ENCODE measurements around the gene MIPOL1. TPM values are rescaled to one million over a fixed set of nuclear protein-coding genes. Genes with fewer than 3 reads are reported as not detected.

The MIPOL1 gene
- total and polyA plus RNA-seq, 2 of the 13 experiments (the other 11 are each of a cell fraction or from before 2014, with no cell fraction given): 8.6 to 34.2 TPM

GRCh38 chr14:37597538-37597913 lies 399.8 kb downstream of the MIPOL1 start (continued):
- TF ChIP-seq, protein P1, sequence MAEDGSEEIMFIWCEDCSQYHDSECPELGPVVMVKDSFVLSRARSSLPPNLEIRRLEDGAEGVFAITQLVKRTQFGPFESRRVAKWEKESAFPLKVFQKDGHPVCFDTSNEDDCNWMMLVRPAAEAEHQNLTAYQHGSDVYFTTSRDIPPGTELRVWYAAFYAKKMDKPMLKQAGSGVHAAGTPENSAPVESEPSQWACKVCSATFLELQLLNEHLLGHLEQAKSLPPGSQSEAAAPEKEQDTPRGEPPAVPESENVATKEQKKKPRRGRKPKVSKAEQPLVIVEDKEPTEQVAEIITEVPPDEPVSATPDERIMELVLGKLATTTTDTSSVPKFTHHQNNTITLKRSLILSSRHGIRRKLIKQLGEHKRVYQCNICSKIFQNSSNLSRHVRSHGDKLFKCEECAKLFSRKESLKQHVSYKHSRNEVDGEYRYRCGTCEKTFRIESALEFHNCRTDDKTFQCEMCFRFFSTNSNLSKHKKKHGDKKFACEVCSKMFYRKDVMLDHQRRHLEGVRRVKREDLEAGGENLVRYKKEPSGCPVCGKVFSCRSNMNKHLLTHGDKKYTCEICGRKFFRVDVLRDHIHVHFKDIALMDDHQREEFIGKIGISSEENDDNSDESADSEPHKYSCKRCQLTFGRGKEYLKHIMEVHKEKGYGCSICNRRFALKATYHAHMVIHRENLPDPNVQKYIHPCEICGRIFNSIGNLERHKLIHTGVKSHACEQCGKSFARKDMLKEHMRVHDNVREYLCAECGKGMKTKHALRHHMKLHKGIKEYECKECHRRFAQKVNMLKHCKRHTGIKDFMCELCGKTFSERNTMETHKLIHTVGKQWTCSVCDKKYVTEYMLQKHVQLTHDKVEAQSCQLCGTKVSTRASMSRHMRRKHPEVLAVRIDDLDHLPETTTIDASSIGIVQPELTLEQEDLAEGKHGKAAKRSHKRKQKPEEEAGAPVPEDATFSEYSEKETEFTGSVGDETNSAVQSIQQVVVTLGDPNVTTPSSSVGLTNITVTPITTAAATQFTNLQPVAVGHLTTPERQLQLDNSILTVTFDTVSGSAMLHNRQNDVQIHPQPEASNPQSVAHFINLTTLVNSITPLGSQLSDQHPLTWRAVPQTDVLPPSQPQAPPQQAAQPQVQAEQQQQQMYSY (CRISPR knock-in tag; IDR thresholded peaks at IDR 0.05): peak; percentile 17; the same call in 1 of the 2 replicates
- TF ChIP-seq, protein P2, sequence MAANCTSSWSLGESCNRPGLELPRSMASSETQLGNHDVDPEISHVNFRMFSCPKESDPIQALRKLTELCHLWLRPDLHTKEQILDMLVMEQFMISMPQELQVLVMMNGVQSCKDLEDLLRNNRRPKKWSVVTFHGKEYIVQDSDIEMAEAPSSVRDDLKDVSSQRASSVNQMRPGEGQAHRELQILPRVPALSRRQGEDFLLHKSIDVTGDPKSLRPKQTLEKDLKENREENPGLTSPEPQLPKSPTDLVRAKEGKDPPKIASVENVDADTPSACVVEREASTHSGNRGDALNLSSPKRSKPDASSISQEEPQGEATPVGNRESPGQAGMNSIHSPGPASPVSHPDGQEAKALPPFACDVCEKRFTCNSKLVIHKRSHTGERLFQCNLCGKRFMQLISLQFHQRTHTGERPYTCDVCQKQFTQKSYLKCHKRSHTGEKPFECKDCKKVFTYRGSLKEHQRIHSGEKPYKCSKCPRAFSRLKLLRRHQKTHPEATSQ (CRISPR knock-in tag; IDR thresholded peaks at IDR 0.05; ENCODE audit: borderline replicate concordance): no peak
- TF ChIP-seq ZNF263 (CRISPR knock-in tag; IDR thresholded peaks at IDR 0.05): peak; percentile 97
- TF ChIP-seq, protein P3, sequence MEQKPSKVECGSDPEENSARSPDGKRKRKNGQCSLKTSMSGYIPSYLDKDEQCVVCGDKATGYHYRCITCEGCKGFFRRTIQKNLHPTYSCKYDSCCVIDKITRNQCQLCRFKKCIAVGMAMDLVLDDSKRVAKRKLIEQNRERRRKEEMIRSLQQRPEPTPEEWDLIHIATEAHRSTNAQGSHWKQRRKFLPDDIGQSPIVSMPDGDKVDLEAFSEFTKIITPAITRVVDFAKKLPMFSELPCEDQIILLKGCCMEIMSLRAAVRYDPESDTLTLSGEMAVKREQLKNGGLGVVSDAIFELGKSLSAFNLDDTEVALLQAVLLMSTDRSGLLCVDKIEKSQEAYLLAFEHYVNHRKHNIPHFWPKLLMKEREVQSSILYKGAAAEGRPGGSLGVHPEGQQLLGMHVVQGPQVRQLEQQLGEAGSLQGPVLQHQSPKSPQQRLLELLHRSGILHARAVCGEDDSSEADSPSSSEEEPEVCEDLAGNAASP (CRISPR knock-in tag; IDR thresholded peaks at IDR 0.05; ENCODE audit: borderline replicate concordance): no peak
- TF ChIP-seq HIVEP1 (CRISPR knock-in tag; IDR thresholded peaks at IDR 0.05): peak; percentile 18; the same call in 1 of the 2 replicates
- TF ChIP-seq, protein P4, sequence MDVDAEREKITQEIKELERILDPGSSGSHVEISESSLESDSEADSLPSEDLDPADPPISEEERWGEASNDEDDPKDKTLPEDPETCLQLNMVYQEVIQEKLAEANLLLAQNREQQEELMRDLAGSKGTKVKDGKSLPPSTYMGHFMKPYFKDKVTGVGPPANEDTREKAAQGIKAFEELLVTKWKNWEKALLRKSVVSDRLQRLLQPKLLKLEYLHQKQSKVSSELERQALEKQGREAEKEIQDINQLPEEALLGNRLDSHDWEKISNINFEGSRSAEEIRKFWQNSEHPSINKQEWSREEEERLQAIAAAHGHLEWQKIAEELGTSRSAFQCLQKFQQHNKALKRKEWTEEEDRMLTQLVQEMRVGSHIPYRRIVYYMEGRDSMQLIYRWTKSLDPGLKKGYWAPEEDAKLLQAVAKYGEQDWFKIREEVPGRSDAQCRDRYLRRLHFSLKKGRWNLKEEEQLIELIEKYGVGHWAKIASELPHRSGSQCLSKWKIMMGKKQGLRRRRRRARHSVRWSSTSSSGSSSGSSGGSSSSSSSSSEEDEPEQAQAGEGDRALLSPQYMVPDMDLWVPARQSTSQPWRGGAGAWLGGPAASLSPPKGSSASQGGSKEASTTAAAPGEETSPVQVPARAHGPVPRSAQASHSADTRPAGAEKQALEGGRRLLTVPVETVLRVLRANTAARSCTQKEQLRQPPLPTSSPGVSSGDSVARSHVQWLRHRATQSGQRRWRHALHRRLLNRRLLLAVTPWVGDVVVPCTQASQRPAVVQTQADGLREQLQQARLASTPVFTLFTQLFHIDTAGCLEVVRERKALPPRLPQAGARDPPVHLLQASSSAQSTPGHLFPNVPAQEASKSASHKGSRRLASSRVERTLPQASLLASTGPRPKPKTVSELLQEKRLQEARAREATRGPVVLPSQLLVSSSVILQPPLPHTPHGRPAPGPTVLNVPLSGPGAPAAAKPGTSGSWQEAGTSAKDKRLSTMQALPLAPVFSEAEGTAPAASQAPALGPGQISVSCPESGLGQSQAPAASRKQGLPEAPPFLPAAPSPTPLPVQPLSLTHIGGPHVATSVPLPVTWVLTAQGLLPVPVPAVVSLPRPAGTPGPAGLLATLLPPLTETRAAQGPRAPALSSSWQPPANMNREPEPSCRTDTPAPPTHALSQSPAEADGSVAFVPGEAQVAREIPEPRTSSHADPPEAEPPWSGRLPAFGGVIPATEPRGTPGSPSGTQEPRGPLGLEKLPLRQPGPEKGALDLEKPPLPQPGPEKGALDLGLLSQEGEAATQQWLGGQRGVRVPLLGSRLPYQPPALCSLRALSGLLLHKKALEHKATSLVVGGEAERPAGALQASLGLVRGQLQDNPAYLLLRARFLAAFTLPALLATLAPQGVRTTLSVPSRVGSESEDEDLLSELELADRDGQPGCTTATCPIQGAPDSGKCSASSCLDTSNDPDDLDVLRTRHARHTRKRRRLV (CRISPR knock-in tag; IDR thresholded peaks at IDR 0.05): no peak
- TF ChIP-seq, protein P5, sequence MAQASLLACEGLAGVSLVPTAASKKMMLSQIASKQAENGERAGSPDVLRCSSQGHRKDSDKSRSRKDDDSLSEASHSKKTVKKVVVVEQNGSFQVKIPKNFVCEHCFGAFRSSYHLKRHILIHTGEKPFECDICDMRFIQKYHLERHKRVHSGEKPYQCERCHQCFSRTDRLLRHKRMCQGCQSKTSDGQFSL (CRISPR knock-in tag; IDR thresholded peaks at IDR 0.05): peak; percentile 26; the same call in 1 of the 2 replicates
- TF ChIP-seq KLF6 (CRISPR knock-in tag; IDR thresholded peaks at IDR 0.05): no peak
- 0 out of 2 replicates have a peak, but pooled peaks have one; percentile 7 for TF ChIP-seq ZBTB44 (CRISPR knock-in tag; IDR thresholded peaks at IDR 0.05)
- no peak for TF ChIP-seq FOXA3 (CRISPR knock-in tag; IDR thresholded peaks at IDR 0.05)
- no peak for TF ChIP-seq ETV6 (CRISPR knock-in tag; conservative IDR thresholded peaks at IDR 0.05)
